Aorta (tissue), 5 donors: ENCODE measurements around the gene CDK11B. TPM values are rescaled to one million over a fixed set of nuclear protein-coding genes. Genes with fewer than 3 reads are reported as not detected.

ENCODE experiments used
- ATAC-seq: fragments of 200-7000 bp; cut with Tn5 transposase; one replicate; pipeline ENCODE4 v1.9.1; 2022; ENCODE audit warnings: moderate library complexity; ENCODE audit not compliant: low FRiP score
- DNase-seq, 2 donors: peaks; one replicate each; pipeline ENCODE4 v3.0.0-alpha.2; 2020
- H3K27ac ChIP-seq, 2 donors: one replicate each; pipeline ENCODE4 v1.5.1; 2013; ENCODE audit warnings: low read length in 2 of 2, mild to moderate bottlenecking in 2 of 2, moderate library complexity in 2 of 2, control low read depth in 1 of 2, inconsistent platforms in 1 of 2, low read depth in 1 of 2
- H3K27me3 ChIP-seq, 2 donors: one replicate each; pipeline ENCODE4 v1.6.1; 2013; ENCODE audit warnings: control low read depth in 1 of 2, low read length in 1 of 2, mild to moderate bottlenecking in 1 of 2, moderate library complexity in 1 of 2; ENCODE audit not compliant: insufficient read depth in 2 of 2, control insufficient read depth in 1 of 2
- H3K36me3 ChIP-seq, 2 donors: one replicate each; pipeline ENCODE4 v1.6.1; 2013; ENCODE audit warnings: control low read depth in 1 of 2, low read length in 1 of 2, mild to moderate bottlenecking in 1 of 2; ENCODE audit not compliant: insufficient read depth in 2 of 2, control insufficient read depth in 1 of 2
- H3K4me1 ChIP-seq, 2 donors: one replicate each; pipeline ENCODE4 v1.6.1; 2013; ENCODE audit warnings: low read length in 2 of 2, control low read depth in 1 of 2, mild to moderate bottlenecking in 1 of 2, moderate library complexity in 1 of 2; ENCODE audit not compliant: insufficient read depth in 2 of 2, control insufficient read depth in 1 of 2
- H3K4me3 ChIP-seq, 2 donors: one replicate each; pipeline ENCODE4 v1.5.1; 2013; ENCODE audit warnings: low read length in 2 of 2, control low read depth in 1 of 2, mild to moderate bottlenecking in 1 of 2
- H3K9me3 ChIP-seq: one replicate; pipeline ENCODE4 v1.6.1; 2013; ENCODE audit warnings: mild to moderate bottlenecking, low read length; ENCODE audit not compliant: control insufficient read depth
- WGBS, 2 donors: extraction: QIAGEN DNeasy Blood & Tissue Kit; methylation state at CpG; one replicate each; pipeline ENCODE4 v1.1.7; 2013; 5-methylcytosine and 5-hydroxymethylcytosine counted together
- intact Hi-C, 2 donors: fragments of 100-400 bp; cut with DNase I; formaldehyde crosslinking; loops; one replicate each; pipeline versions ENCODE4 v1.14.2 to v1.15.0; 2022
- polyA plus RNA-seq, 2 donors: library from polyadenylated mRNA; stranded (reverse); fragments of 200-250 nt; gene quantifications; one replicate each; pipeline ENCODE4 v1.2.3, GENCODE V29; 2013
- total RNA-seq, 2 donors: library from RNA; stranded (reverse); fragmentation: NEBNext Ultra II Directional; extraction: Animal tissue kit (Norgen Biotek cat#: 25700); gene quantifications; one replicate each; pipeline ENCODE4 v1.2.1, GENCODE V29; 2021
- donor health status: healthy with polysubstance abuse.
- donor health status: Bipolar disorder and iron deficiency.
- donor health status: DM: no; HTN: no; CAD: no.
- donor health status: DM: no; HTN: no; CAD: no.
- donor health status: DM: yes; HTN: yes; CAD: no.

Gene CDK11B
- total and polyA plus RNA-seq, 4 donors: 25.2 to 44.7 (median 34.6) TPM

GRCh38 chr1:1615256-1616044 is 43.4 kb downstream of the CDK11B start, which contains the start of gene MIB2:
TSS of gene MIB2 (plus strand) at chr1:1615500. CDS start at chr1:1623453, 7,953 bp downstream.
- Histone ChIP-seq H3K36me3 (no peaks in the 10 kb centered on the region), H3K4me3 (peak within 1 kb of the TSS; percentile 65 to 83), H3K9me3 (no peaks in the 10 kb centered on the region), H3K27ac (peak within 1 kb of the TSS; percentile 71 to 92), H3K27me3 (no peaks in the 10 kb centered on the region), H3K4me1 (no peaks in the 10 kb centered on the region)
- ATAC-seq (peak; percentile 98), DNase-seq (peak; percentile 97 to 99)
- WGBS, 2 donors: 0% methylated on average over 98 to 107 of the region's 107 CpGs
- intact Hi-C loops: no loop called here

- H3K27ac ChIP-seq: no peak overlapping the region
- H3K9me3 ChIP-seq: no peaks in the 10 kb centered on the region
- peak overlapping the region; percentile 23 to 46 for H3K4me3 ChIP-seq
- H3K27me3 ChIP-seq: no peaks in the 10 kb centered on the region
- H3K4me1 ChIP-seq: no peaks in the 10 kb centered on the region
- intact Hi-C loops: loop anchor here in 1 of 2 donors (1.0 kb wide), 1 partner anchor 41 kb away; the partner anchor contains the start of gene SSU72
- WGBS, 2 donors: 0 to 1% methylated on average over 23 of the region's 23 CpGs
- H3K36me3 ChIP-seq: no peaks in the 10 kb centered on the region
- ATAC-seq (no peak), DNase-seq (no peak)
Measured at GRCh38 chr1:1614954-1615255, 43.9 kb downstream of the CDK11B start.

- Histone ChIP-seq H3K9me3 (no peaks in the 10 kb centered on the region), H3K27me3 (no peaks in the 10 kb centered on the region), H3K36me3 (no peaks in the 10 kb centered on the region), H3K4me1 (no peaks in the 10 kb centered on the region), H3K27ac (no peak overlapping the region), H3K4me3 (peak overlapping the region; percentile 23 to 46)
- intact Hi-C loops: loop anchor here in 1 of 2 donors (1.0 kb wide), 1 partner anchor 40 kb away; the partner anchor contains the start of gene SSU72
- DNase-seq: peak; percentile 67 to 80
- 4 to 7% methylated on average over 30 of the region's 30 CpGs for WGBS, 2 donors
- no peak for ATAC-seq
Measured at GRCh38 chr1:1614204-1614953, 44.4 kb downstream of the CDK11B start.

- H3K4me1 ChIP-seq: no peaks in the 10 kb centered on the region
- no peak for ATAC-seq
Measured at GRCh38 chr1:1613509-1614082, 45.2 kb downstream of the CDK11B start.

GRCh38 chr1:1612104-1612400 is 46.8 kb downstream of the CDK11B start:
- no peaks in the 10 kb centered on the region for H3K9me3 ChIP-seq
- 82 to 88% methylated on average over 3 of the region's 3 CpGs for WGBS, 2 donors
- H3K4me3 ChIP-seq: no peak overlapping the region
- DNase-seq: no peak
- H3K4me1 ChIP-seq: no peaks in the 10 kb centered on the region
- H3K27me3 ChIP-seq: no peaks in the 10 kb centered on the region
- intact Hi-C loops: no loop called here
- no peak overlapping the region for H3K27ac ChIP-seq
- no peak for ATAC-seq
- no peaks in the 10 kb centered on the region for H3K36me3 ChIP-seq

More at GRCh38 chr1:1613509-1614082, 45.2 kb downstream of the CDK11B start:
- DNase-seq: peak in 1 of 2 donors; percentile 6
- WGBS, 2 donors: 69 to 74% methylated on average over 11 of the region's 11 CpGs
- no peaks in the 10 kb centered on the region for H3K36me3 ChIP-seq
- H3K9me3 ChIP-seq: no peaks in the 10 kb centered on the region
- intact Hi-C loops: loop anchor here in 1 of 2 donors (1.0 kb wide), 1 partner anchor 39 kb away; the partner anchor contains the start of gene SSU72
- H3K27me3 ChIP-seq: no peaks in the 10 kb centered on the region
- no peak overlapping the region for H3K4me3 ChIP-seq
- H3K27ac ChIP-seq: no peak overlapping the region

- WGBS, 2 donors: 74% methylated on average over 9 of the region's 9 CpGs
- no peaks in the 10 kb centered on the region for H3K9me3 ChIP-seq
- H3K4me1 ChIP-seq: no peaks in the 10 kb centered on the region
- peak overlapping the region in 1 of 2 donors; percentile 4 for H3K27ac ChIP-seq
- H3K27me3 ChIP-seq: no peaks in the 10 kb centered on the region
- intact Hi-C loops: no loop called here
- no peaks in the 10 kb centered on the region for H3K36me3 ChIP-seq
- ATAC-seq: no peak
- DNase-seq: peak in 1 of 2 donors; percentile 27
- no peak overlapping the region for H3K4me3 ChIP-seq
Measured at GRCh38 chr1:1610796-1611195, 48.0 kb downstream of the CDK11B start.

- no peaks in the 10 kb centered on the region for H3K36me3 ChIP-seq
- intact Hi-C loops: no loop called here
- 72 to 74% methylated on average over 12 of the region's 12 CpGs for WGBS, 2 donors
- no peaks in the 10 kb centered on the region for H3K9me3 ChIP-seq
- DNase-seq (peak in 1 of 2 donors; percentile 18), ATAC-seq (no peak)
- no peak overlapping the region for H3K27ac ChIP-seq
- no peak overlapping the region for H3K4me3 ChIP-seq
- no peaks in the 10 kb centered on the region for H3K27me3 ChIP-seq
- no peaks in the 10 kb centered on the region for H3K4me1 ChIP-seq
Measured at GRCh38 chr1:1609822-1610485, 48.9 kb downstream of the CDK11B start.

- Histone ChIP-seq H3K4me3 (no peak overlapping the region), H3K36me3 (no peaks in the 10 kb centered on the region), H3K9me3 (no peaks in the 10 kb centered on the region), H3K27ac (no peak overlapping the region), H3K27me3 (no peaks in the 10 kb centered on the region), H3K4me1 (no peaks in the 10 kb centered on the region)
- DNase-seq: no peak
- no peak for ATAC-seq
- WGBS, 2 donors: 80 to 83% methylated on average over 13 of the region's 13 CpGs
- intact Hi-C loops: no loop called here
Measured at GRCh38 chr1:1606232-1606631, 52.6 kb downstream of the CDK11B start.
